CD4-positive, alpha-beta T cell (primary cell): ENCODE data around the gene SEMA6D. TPM values are rescaled to one million over a fixed set of nuclear protein-coding genes. Genes with fewer than 3 reads are reported as not detected.

Experiments used
- ATAC-seq: fragments of 200-7000 bp; cut with Tn5 transposase; one replicate; pipeline ENCODE4 v1.10.0; 2022; ENCODE audit warnings: mild to moderate bottlenecking; ENCODE audit not compliant: poor library complexity
- CTCF ChIA-PET: fragments of 350-600 bp; sonication (Branson Sonifier 250); formaldehyde crosslinking; loops from one replicate; lab custom pipeline; 2021; ENCODE audit warnings: antibody characterized with exemption, inconsistent platforms; lab: Charles Lee
- POLR2A ChIA-PET: fragments of 350-600 bp; sonication (Branson Sonifier 250); formaldehyde crosslinking; loops from one replicate; lab custom pipeline; 2021; ENCODE audit warnings: antibody characterized with exemption, inconsistent platforms; lab: Charles Lee
- DNase-seq, 14 experiments: peaks; one replicate each; pipeline ENCODE4 v3.0.0-alpha.2; 2013 to 2020; ENCODE audit warnings: mixed read lengths in 2 of 14
- H3K27ac ChIP-seq, 2 donors: one replicate each; pipeline versions ENCODE4 v1.5.1 to v1.7.0; 2013; ENCODE audit warnings: low read length in 2 of 2, low read depth in 1 of 2, mild to moderate bottlenecking in 1 of 2
- H3K27me3 ChIP-seq, 2 experiments: 1 replicate in 1 of 2; 2 replicates in 1 of 2; pipeline versions ENCODE4 v1.6.1 to v1.7.0; 2013; ENCODE audit warnings: low read length in 2 of 2, control low read depth in 1 of 2, mild to moderate bottlenecking in 1 of 2, moderate library complexity in 1 of 2; ENCODE audit not compliant: insufficient read depth in 2 of 2, control insufficient read depth in 1 of 2
- H3K36me3 ChIP-seq: one replicate; pipeline ENCODE4 v1.6.1; 2013; ENCODE audit warnings: low read length, control low read depth; ENCODE audit not compliant: insufficient read depth
- H3K4me1 ChIP-seq: one replicate; pipeline ENCODE4 v1.6.1; 2013; ENCODE audit warnings: low read length, control low read depth; ENCODE audit not compliant: insufficient read depth
- H3K4me3 ChIP-seq: one replicate; pipeline ENCODE4 v1.5.1; 2013; ENCODE audit warnings: mild to moderate bottlenecking, low read length, moderate library complexity
- H3K9me3 ChIP-seq, 2 experiments: 1 replicate in 1 of 2; 2 replicates in 1 of 2; pipeline versions ENCODE4 v1.6.1 to v1.7.0; 2013; ENCODE audit warnings: low read length in 2 of 2, mild to moderate bottlenecking in 2 of 2, control low read depth in 1 of 2, moderate library complexity in 1 of 2; ENCODE audit not compliant: control insufficient read depth in 1 of 2, insufficient read depth in 1 of 2
- H3K27ac Mint-ChIP-seq: one replicate; pipeline ENCODE4 v1.8.0; 2020; ENCODE audit warnings: mixed read lengths
- H3K27me3 Mint-ChIP-seq: one replicate; pipeline ENCODE4 v1.8.0; 2021; ENCODE audit warnings: mixed read lengths
- H3K36me3 Mint-ChIP-seq: one replicate; pipeline ENCODE4 v1.8.0; 2021; ENCODE audit warnings: low read depth, mixed read lengths
- H3K4me1 Mint-ChIP-seq: one replicate; pipeline ENCODE4 v1.8.0; 2021; ENCODE audit warnings: low read depth, mixed read lengths
- H3K4me3 Mint-ChIP-seq: one replicate; pipeline ENCODE4 v1.8.0; 2020; ENCODE audit warnings: mild to moderate bottlenecking, mixed read lengths
- H3K9me3 Mint-ChIP-seq: one replicate; pipeline ENCODE4 v1.8.0; 2020; ENCODE audit warnings: mixed read lengths
- CTCF ChIP-seq: fragments of 200-600 bp; IDR thresholded peaks from one replicate; pipeline ENCODE4 v1.8.0; 2022; ENCODE audit warnings: antibody characterized with exemption, mild to moderate bottlenecking
- intact Hi-C, 2 experiments: fragments of 100-400 bp; cut with DNase I in 1 of 2; cut with micrococcal nuclease in 1 of 2; formaldehyde crosslinking; loops; one replicate each; pipeline versions ENCODE4 v1.15.1 to v1.9.0; 2023 to 2025; cut with DNase I, micrococcal nuclease
- total RNA-seq, 174 experiments: library from RNA in 2 of 174; stranded (reverse) in 2 of 174; gene quantifications; one replicate each; pipeline ENCODE4 v1.2.3 and lab custom pipeline; 2021 to 2026

The SEMA6D gene
- total RNA-seq, 2 experiments from 2014 or later, result not detected

- no peak overlapping the region for H3K4me3 Mint-ChIP-seq
- no peak for ATAC-seq
- POLR2A ChIA-PET, result no interaction called here
- no peak for DNase-seq
- H3K36me3 Mint-ChIP-seq, result no peaks in the 10 kb centered on the region
- H3K9me3 Mint-ChIP-seq, result peaks cover 2% of the 10 kb centered on the region
- peaks cover 4% of the 10 kb centered on the region for H3K27me3 Mint-ChIP-seq
- no peak for TF ChIP-seq CTCF
- Histone ChIP-seq H3K9me3 (no peaks in the 10 kb centered on the region), H3K36me3 (no peaks in the 10 kb centered on the region), H3K27me3 (no peaks in the 10 kb centered on the region), H3K27ac (no peak overlapping the region), H3K4me3 (no peak overlapping the region), H3K4me1 (no peaks in the 10 kb centered on the region)
- H3K4me1 Mint-ChIP-seq, result no peaks in the 10 kb centered on the region
- intact Hi-C loops, result no loop called here
- H3K27ac Mint-ChIP-seq, result no peak overlapping the region
- CTCF ChIA-PET, result no interaction called here
These were observed 21.0 kb upstream of the SEMA6D start for GRCh38 chr15:47696351-47696750.

GRCh38 chr15:47705281-47705997 is 11.9 kb upstream of the SEMA6D start:
- no peaks in the 10 kb centered on the region for H3K36me3 ChIP-seq
- peaks cover 0 to 5% of the 10 kb centered on the region in 2 experiments for H3K27me3 ChIP-seq
- Mint-ChIP-seq H3K9me3 (no peaks in the 10 kb centered on the region), H3K4me3 (no peak overlapping the region), H3K4me1 (no peaks in the 10 kb centered on the region), H3K36me3 (no peaks in the 10 kb centered on the region), H3K27ac (no peak overlapping the region), H3K27me3 (peaks cover 9% of the 10 kb centered on the region)
- no peak for DNase-seq
- H3K27ac ChIP-seq, result no peak overlapping the region
- intact Hi-C loops, result loop anchor here in 1 of 2 experiments (5.0 kb wide), 1 partner anchor 647 kb away; no protein-coding TSS in a partner anchor
- no peak for ATAC-seq
- H3K4me1 ChIP-seq, result no peaks in the 10 kb centered on the region
- CTCF ChIA-PET, result no interaction called here
- POLR2A ChIA-PET, result no interaction called here
- no peaks in the 10 kb centered on the region for H3K9me3 ChIP-seq
- TF ChIP-seq CTCF, result no peak
- no peak overlapping the region for H3K4me3 ChIP-seq

GRCh38 chr15:47707391-47707790 is 9.9 kb upstream of the SEMA6D start:
- Histone ChIP-seq H3K27ac (no peak overlapping the region), H3K9me3 (no peaks in the 10 kb centered on the region), H3K4me1 (no peaks in the 10 kb centered on the region), H3K36me3 (no peaks in the 10 kb centered on the region), H3K4me3 (no peak overlapping the region), H3K27me3 (peaks cover 0 to 5% of the 10 kb centered on the region in 2 experiments)
- no peak for TF ChIP-seq CTCF
- Mint-ChIP-seq H3K4me3 (no peak overlapping the region), H3K4me1 (no peaks in the 10 kb centered on the region), H3K9me3 (no peaks in the 10 kb centered on the region), H3K36me3 (no peaks in the 10 kb centered on the region), H3K27ac (no peak overlapping the region), H3K27me3 (peaks cover 12% of the 10 kb centered on the region)
- POLR2A ChIA-PET, result no interaction called here
- no peak for DNase-seq
- intact Hi-C loops, result loop anchor here in 1 of 2 experiments (5.0 kb wide), 1 partner anchor 645 kb away; no protein-coding TSS in a partner anchor
- ATAC-seq, result no peak
- CTCF ChIA-PET, result no interaction called here
